Skeletal muscle satellite cell (primary cell): ENCODE measurements around the gene MPZL3.

Experiments
- H3K27me3 ChIP-seq: 2 replicates; pipeline ENCODE4 v1.7.0; 2013; ENCODE audit warnings: low read length; ENCODE audit not compliant: control insufficient read depth, insufficient read depth
- H3K36me3 ChIP-seq: 2 replicates; pipeline ENCODE4 v1.7.0; 2013; ENCODE audit warnings: mild to moderate bottlenecking, control low read depth, low read length; ENCODE audit not compliant: insufficient read depth
- H3K4me1 ChIP-seq: 2 replicates; pipeline ENCODE4 v1.7.0; 2013; ENCODE audit warnings: low read length; ENCODE audit not compliant: control insufficient read depth, insufficient read depth
- H3K4me2 ChIP-seq: 2 replicates; pipeline ENCODE4 v1.7.0; 2013; ENCODE audit warnings: mild to moderate bottlenecking, low read length
- H3K4me3 ChIP-seq: 2 replicates; pipeline ENCODE4 v1.7.0; 2013; ENCODE audit warnings: low read length
- H3K9ac ChIP-seq: 2 replicates; pipeline ENCODE4 v1.7.0; 2013; ENCODE audit warnings: mild to moderate bottlenecking, low read depth, low read length, moderate library complexity
- H3K9me3 ChIP-seq: replicated peaks from 2 replicates; pipeline ENCODE4 v1.7.0; 2013; ENCODE audit warnings: mild to moderate bottlenecking, control low read depth, low read length

The MPZL3 gene

DNA sequence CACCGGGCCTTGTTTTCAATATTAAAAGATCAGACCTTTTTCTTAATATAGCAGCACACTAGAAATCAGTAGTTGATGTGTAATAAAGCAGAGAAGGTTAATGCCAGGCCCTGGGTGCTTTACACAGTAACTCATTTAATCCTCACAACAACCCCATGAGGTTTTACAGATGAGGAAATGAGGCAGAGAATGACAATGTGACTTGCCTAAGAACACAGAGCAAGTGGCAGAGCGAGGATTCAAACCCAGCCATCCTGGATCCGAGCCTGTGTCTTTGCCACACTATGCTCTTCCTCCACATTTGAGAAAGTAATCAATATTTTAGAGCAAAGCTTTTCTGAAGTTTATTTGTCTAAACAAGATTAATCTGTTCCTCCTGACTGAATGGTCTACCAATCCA lies 34.6 kb downstream of the MPZL3 start:
- peaks cover 64% of the 10 kb centered on the region for H3K27me3 ChIP-seq
- H3K4me3 ChIP-seq: no peak overlapping the region
- H3K4me1 ChIP-seq: no peaks in the 10 kb centered on the region
- no peaks in the 10 kb centered on the region for H3K9me3 ChIP-seq
- no peak overlapping the region for H3K9ac ChIP-seq
- no peaks in the 10 kb centered on the region for H3K36me3 ChIP-seq
- no peak overlapping the region for H3K4me2 ChIP-seq

DNA sequence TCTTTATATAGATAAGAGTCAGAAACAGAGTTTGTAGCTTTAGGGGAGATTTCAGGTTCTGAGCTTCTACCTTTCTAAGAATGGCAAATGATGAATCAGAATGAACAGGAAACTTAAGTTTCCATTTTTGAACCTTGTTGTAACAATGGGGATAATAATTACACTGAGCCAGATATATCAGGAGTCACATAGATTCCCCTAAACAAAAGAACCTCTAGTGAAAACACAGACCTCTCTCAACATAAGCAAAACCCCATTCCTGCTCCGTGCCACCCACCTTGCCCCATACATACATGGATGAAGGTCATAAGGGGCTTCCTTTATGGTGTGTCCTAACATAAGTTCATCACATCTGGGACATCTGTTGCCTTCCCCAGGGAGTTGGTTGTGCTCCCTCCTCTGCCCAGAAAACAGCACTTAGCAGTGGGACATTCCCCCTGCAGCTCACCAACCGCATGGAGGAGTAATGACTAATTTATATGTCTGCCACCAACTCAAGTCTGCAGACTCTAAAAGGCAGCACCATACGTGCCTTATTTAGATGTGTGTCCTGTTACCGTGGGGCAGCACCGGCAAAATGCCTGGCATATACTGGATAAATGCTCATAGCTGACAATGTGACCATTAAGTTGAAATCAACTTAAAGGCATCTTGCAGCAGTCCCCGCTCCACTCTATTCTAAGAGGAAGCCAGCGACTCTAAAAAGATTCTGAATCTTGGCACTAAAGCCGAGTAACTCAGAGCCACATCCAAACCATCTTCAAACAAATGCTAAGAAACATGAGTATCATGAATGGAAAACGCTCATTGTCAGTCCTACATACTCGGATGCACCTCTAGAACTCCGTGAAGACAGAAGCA lies 35.3 kb downstream of the MPZL3 start:
- peaks cover 70% of the 10 kb centered on the region for H3K27me3 ChIP-seq
- no peak overlapping the region for H3K4me3 ChIP-seq
- H3K9me3 ChIP-seq: no peaks in the 10 kb centered on the region
- H3K36me3 ChIP-seq: no peaks in the 10 kb centered on the region
- H3K9ac ChIP-seq: no peak overlapping the region
- no peak overlapping the region for H3K4me2 ChIP-seq
- no peaks in the 10 kb centered on the region for H3K4me1 ChIP-seq

DNA sequence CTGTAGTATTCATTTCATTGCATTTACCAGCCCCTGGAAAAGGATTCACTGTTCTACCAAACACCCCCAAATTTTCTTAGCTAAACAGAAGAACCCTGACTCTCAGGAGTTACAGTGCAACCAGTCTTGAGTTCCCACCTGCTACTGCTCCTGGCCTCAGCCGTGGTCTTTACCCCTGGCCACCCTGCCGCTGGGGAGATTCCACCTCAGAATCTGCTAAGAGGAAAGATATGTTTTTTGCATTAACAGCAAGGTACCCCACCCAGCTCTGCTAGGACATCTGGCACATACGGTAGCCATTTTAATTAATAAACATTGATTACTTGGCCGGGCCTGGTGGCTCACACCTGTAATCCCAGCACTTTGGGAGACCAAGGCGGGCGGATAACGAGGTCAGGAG lies 36.4 kb downstream of the MPZL3 start:
- Histone ChIP-seq H3K27me3 (peaks cover 69% of the 10 kb centered on the region), H3K4me1 (no peaks in the 10 kb centered on the region)

DNA sequence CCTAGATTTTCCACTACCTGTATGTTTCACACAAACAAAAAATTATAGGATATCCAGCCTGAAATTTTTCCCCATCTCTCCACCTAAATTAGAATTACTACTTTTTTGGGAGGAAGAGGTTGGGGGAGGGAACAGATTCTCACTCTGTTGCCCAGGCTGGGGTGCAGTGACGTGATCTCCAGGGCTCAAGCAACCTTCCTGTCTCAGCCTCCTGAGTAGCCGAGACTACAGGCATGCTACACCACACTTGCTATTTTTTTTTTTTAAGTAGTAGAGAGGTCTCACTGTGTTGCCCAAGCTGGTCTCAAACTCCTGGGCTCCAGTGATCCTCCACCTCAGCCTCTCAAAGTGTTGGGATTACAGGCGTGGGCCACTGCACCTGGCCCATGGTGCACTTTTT lies 36.9 kb downstream of the MPZL3 start:
- Histone ChIP-seq H3K27me3 (peaks cover 69% of the 10 kb centered on the region), H3K36me3 (no peaks in the 10 kb centered on the region), H3K9ac (no peak overlapping the region), H3K4me3 (no peak overlapping the region), H3K4me2 (no peak overlapping the region), H3K9me3 (no peaks in the 10 kb centered on the region), H3K4me1 (no peaks in the 10 kb centered on the region)

More for the DNA sequence above, 36.4 kb downstream of the MPZL3 start:
- H3K9ac ChIP-seq: no peak overlapping the region
- no peaks in the 10 kb centered on the region for H3K36me3 ChIP-seq
- H3K4me3 ChIP-seq: no peak overlapping the region
- no peak overlapping the region for H3K4me2 ChIP-seq
- no peaks in the 10 kb centered on the region for H3K9me3 ChIP-seq

DNA sequence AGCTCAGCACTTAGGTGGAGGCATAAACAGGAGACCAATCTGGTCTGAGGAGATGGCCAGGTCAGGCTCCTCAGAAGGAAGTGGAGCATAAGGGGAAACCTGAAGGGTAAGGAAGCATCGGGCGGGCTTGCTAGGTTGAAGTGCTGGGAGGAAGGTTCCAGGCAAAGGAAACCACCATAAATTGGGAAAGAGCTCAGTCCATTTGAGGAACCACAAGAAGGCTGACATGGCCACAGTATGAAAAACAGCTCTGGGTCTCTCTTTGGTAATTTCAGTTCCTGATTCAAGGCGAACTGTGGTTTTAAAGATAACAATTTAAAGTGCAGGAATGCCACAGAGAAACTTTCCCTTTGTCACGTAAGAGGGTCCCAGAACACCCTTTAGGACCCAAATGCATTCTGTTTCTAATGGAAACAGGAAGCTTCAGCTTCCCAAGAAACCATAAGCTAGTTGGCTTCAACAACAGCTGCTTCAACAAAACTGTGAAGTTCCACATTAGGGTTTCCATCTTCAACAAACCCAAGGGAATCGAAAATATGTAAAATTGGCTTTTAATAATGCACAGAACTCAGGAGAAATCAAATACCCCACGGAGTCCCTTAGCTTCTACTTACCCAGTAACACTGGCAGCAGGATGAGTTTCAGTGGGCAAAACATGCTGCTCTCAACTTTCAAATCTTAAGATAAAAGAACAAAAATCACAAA lies 37.8 kb downstream of the MPZL3 start:
- H3K4me1 ChIP-seq: no peaks in the 10 kb centered on the region
- H3K9ac ChIP-seq: no peak overlapping the region
- H3K4me2 ChIP-seq: no peak overlapping the region
- no peak overlapping the region for H3K4me3 ChIP-seq
- peaks cover 67% of the 10 kb centered on the region for H3K27me3 ChIP-seq
- no peaks in the 10 kb centered on the region for H3K36me3 ChIP-seq
- H3K9me3 ChIP-seq: no peaks in the 10 kb centered on the region

DNA sequence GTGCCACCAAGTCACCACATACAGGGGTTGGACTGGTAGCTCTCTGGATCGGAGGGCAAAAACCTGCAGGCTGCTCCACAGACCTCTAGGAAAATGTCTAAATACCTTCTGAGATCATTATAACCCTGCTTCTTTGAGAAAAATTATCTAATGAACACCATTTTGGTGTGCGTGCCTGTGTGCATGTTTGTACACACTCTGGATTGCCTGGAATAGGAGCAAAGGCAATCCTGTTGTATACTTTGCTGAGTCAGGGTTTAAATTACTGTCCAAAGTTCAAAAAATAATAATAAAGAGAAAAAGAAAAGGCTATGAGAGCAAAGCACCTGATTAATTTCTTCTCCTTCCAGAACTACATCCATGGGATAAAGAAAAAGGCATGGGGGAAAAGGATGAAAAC lies 38.4 kb downstream of the MPZL3 start:
- Histone ChIP-seq H3K4me1 (no peaks in the 10 kb centered on the region), H3K9me3 (no peaks in the 10 kb centered on the region), H3K9ac (no peak overlapping the region), H3K36me3 (no peaks in the 10 kb centered on the region), H3K4me3 (no peak overlapping the region), H3K4me2 (no peak overlapping the region), H3K27me3 (peaks cover 73% of the 10 kb centered on the region)

DNA sequence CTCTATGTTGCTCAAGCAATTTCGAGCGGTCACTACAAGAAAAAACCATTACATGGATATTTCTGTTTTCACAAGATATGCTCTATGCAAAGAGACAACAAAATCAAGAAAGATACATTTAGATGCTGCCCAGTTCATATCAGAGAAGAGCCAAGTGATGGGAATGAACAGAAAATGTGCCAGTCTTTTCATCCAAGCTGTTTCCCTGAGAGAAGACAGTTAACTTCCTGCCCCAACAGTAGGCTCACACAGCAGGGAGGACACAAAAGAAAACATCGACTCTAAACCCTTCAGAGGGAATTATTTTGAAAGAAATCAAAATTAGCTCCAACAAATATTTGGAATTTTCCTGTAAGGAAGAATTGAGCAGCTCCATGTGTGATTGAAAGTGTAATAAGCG lies 39.0 kb downstream of the MPZL3 start:
- no peak overlapping the region for H3K4me2 ChIP-seq
- no peaks in the 10 kb centered on the region for H3K36me3 ChIP-seq
- no peak overlapping the region for H3K9ac ChIP-seq
- no peaks in the 10 kb centered on the region for H3K4me1 ChIP-seq
- no peaks in the 10 kb centered on the region for H3K9me3 ChIP-seq
- H3K27me3 ChIP-seq: peaks cover 75% of the 10 kb centered on the region
- no peak overlapping the region for H3K4me3 ChIP-seq

DNA sequence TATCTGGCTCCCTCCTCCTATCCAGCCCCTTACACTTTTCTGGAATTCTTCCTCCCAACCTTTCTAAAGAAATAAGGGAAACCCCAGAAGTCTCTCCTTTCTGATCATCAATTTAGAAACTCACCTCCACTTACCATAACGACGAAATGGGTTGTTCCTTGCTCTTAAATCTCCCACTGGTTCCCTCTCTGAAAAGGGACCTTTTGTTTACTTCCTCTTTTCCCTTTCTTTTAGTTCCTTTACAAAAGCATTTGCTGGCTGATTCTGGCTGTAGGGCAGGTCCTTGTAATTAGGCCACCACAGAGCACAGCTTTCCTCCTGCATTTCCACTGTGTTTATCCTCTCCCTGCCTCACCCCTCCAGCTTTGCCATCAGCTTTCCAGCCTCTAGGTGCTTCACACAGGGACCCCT lies 39.4 kb downstream of the MPZL3 start:
- Histone ChIP-seq H3K4me2 (no peak overlapping the region), H3K4me1 (no peaks in the 10 kb centered on the region), H3K27me3 (peaks cover 76% of the 10 kb centered on the region), H3K36me3 (no peaks in the 10 kb centered on the region), H3K4me3 (no peak overlapping the region), H3K9me3 (no peaks in the 10 kb centered on the region), H3K9ac (no peak overlapping the region)

DNA sequence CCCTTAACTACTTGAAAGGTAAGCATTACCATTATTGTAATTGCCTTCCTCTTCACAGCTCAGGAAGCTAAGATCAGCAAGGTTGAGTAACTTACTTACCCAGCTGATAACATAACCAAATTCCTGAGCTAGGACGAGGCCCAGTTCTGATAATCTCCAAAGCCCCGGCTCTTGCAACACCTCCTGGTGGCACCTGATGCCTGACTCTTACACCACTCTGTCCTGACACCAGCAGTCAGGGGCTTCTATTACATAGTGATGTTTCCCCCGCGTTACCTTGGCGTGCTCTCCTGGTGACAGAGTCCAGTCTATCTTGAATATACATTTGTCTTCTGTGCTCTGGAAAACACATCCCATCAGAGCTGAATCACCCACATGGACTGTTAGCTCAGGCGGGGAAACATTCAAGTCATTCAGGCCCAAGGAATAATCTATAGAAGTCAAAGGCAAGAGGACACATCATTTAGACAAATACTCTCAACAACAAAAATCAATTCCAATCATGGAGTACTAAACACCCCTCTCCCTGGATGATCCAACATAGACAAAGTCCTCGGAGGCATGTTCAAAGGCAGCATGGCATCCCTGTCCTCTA lies 39.9 kb downstream of the MPZL3 start:
- H3K4me3 ChIP-seq: no peak overlapping the region
- no peak overlapping the region for H3K4me2 ChIP-seq
- no peaks in the 10 kb centered on the region for H3K9me3 ChIP-seq
- H3K36me3 ChIP-seq: no peaks in the 10 kb centered on the region
- no peaks in the 10 kb centered on the region for H3K4me1 ChIP-seq
- peaks cover 74% of the 10 kb centered on the region for H3K27me3 ChIP-seq
- H3K9ac ChIP-seq: no peak overlapping the region

DNA sequence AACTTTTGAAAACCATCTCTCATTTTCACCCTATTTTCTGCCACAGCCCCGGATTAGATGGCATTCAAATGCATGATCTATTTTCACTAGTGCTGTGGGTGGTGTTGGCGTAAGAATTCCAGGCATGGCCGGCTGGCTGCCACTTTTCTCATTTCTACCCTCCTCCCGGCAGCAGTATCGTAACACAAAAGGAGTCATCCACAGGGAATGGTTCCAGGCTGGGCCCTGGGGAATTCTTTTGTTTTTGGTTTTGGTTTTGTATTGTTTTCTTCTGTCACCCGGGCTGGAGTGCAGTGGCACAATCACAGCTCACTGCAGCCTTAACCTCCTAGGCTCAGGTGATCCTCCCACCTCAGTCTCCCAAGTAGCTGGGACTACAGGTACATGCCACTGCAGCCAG lies 41.2 kb downstream of the MPZL3 start:
- Histone ChIP-seq H3K4me3 (no peak overlapping the region), H3K4me1 (no peaks in the 10 kb centered on the region), H3K9ac (no peak overlapping the region), H3K4me2 (no peak overlapping the region), H3K36me3 (no peaks in the 10 kb centered on the region), H3K9me3 (no peaks in the 10 kb centered on the region), H3K27me3 (peaks cover 73% of the 10 kb centered on the region)

DNA sequence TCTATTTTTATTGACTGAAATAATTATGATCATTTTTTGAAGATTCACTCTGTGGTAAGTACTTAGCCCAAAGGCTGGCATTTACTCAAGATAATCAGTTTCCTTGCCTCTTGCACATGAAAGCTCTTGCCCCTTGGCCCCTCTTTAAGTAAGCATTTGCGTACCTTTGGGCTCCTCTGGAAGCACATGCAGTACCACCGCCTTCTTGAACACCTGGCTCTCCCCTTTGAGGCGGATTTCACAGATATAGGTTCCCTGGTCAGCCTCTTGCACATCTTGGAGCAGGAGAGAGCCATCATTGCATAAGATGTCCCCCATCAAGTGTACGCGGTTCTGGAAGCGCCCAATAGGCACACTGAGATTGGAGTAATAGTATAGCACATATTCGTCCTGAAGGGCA lies 41.8 kb downstream of the MPZL3 start:
- Histone ChIP-seq H3K9ac (no peak overlapping the region), H3K36me3 (no peaks in the 10 kb centered on the region), H3K4me1 (no peaks in the 10 kb centered on the region), H3K4me2 (no peak overlapping the region), H3K4me3 (no peak overlapping the region), H3K27me3 (peaks cover 68% of the 10 kb centered on the region), H3K9me3 (no peaks in the 10 kb centered on the region)
